IMR-90 (cell line): ENCODE measurements around the gene ZFP90.

Source experiments
- CEBPB ChIP-seq: IDR thresholded peaks from 2 replicates; pipeline ENCODE4 v1.6.1; 2012; ENCODE audit warnings: low read depth, low read length, improper control_type of control experiment
- CHD1 ChIP-seq: IDR thresholded peaks from 2 replicates; pipeline ENCODE4 v1.6.1; 2012; ENCODE audit warnings: low read depth, low read length, improper control_type of control experiment
- FOS ChIP-seq: fragments of 150-350 bp; IDR thresholded peaks from 2 replicates; pipeline ENCODE4 v1.6.1; 2016; ENCODE audit warnings: low read depth, low read length
- POLR2A ChIP-seq: IDR thresholded peaks from 2 replicates; pipeline ENCODE4 v1.6.1; 2012; ENCODE audit warnings: mild to moderate bottlenecking, low read depth, low read length
- RAD21 ChIP-seq: IDR thresholded peaks from 2 replicates; pipeline ENCODE4 v1.6.1; 2012; ENCODE audit warnings: low read length, improper control_type of control experiment
- RCOR1 ChIP-seq: IDR thresholded peaks from 2 replicates; pipeline ENCODE4 v1.6.1; 2012; ENCODE audit warnings: mild to moderate bottlenecking, low read length, improper control_type of control experiment; ENCODE audit not compliant: insufficient replicate concordance
- SMC3 ChIP-seq: fragments of 150-350 bp; IDR thresholded peaks from 2 replicates; pipeline ENCODE4 v1.6.1; 2016; ENCODE audit warnings: low read depth, mild to moderate bottlenecking, antibody characterized with exemption, low read length, moderate library complexity
- TF ChIP-seq, protein P1 (sequence below): conservative IDR thresholded peaks from 2 replicates; pipeline ENCODE4 v1.5.1; 2012; ENCODE audit warnings: mild to moderate bottlenecking, low read depth, low read length, improper control_type of control experiment
- TF ChIP-seq, protein P2 (sequence below): fragments of 150-350 bp; IDR thresholded peaks from 2 replicates; pipeline ENCODE4 v1.6.1; 2016; ENCODE audit warnings: low read depth, mild to moderate bottlenecking, low read length, moderate library complexity, borderline replicate concordance
- TF ChIP-seq, protein P3 (sequence below): fragments of 150-350 bp; IDR thresholded peaks from 2 replicates; pipeline ENCODE4 v1.6.1; 2017; ENCODE audit warnings: mild to moderate bottlenecking, antibody characterized with exemption, low read length, low read depth

DNA sequence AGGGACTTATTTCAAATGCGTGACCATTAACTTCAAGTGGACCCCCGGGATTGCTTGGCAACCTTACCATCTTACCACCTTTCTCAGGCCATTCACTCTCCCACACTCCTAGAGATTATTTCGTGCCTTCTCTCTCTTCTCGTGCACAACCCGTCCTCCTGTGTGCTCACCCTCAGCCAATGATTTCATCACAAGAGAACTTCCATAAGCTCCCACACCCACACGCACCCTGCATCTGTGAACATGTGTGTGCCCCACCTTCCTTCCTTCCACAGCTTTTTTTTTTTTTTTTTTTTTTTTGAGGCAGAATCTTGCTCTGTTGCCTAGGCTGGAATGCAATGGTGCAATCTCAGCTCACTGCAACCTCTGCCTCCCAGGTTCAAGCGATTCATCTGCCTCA is 78.6 kb downstream of the ZFP90 start:
- TF ChIP-seq, protein P1, sequence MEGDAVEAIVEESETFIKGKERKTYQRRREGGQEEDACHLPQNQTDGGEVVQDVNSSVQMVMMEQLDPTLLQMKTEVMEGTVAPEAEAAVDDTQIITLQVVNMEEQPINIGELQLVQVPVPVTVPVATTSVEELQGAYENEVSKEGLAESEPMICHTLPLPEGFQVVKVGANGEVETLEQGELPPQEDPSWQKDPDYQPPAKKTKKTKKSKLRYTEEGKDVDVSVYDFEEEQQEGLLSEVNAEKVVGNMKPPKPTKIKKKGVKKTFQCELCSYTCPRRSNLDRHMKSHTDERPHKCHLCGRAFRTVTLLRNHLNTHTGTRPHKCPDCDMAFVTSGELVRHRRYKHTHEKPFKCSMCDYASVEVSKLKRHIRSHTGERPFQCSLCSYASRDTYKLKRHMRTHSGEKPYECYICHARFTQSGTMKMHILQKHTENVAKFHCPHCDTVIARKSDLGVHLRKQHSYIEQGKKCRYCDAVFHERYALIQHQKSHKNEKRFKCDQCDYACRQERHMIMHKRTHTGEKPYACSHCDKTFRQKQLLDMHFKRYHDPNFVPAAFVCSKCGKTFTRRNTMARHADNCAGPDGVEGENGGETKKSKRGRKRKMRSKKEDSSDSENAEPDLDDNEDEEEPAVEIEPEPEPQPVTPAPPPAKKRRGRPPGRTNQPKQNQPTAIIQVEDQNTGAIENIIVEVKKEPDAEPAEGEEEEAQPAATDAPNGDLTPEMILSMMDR, result no peak
- no peak for TF ChIP-seq SMC3
- TF ChIP-seq, protein P2, sequence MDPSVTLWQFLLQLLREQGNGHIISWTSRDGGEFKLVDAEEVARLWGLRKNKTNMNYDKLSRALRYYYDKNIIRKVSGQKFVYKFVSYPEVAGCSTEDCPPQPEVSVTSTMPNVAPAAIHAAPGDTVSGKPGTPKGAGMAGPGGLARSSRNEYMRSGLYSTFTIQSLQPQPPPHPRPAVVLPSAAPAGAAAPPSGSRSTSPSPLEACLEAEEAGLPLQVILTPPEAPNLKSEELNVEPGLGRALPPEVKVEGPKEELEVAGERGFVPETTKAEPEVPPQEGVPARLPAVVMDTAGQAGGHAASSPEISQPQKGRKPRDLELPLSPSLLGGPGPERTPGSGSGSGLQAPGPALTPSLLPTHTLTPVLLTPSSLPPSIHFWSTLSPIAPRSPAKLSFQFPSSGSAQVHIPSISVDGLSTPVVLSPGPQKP, result no peak
- TF ChIP-seq POLR2A, result no peak
- TF ChIP-seq CEBPB, result no peak
- TF ChIP-seq, protein P3, sequence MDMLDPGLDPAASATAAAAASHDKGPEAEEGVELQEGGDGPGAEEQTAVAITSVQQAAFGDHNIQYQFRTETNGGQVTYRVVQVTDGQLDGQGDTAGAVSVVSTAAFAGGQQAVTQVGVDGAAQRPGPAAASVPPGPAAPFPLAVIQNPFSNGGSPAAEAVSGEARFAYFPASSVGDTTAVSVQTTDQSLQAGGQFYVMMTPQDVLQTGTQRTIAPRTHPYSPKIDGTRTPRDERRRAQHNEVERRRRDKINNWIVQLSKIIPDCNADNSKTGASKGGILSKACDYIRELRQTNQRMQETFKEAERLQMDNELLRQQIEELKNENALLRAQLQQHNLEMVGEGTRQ, result no peak
- TF ChIP-seq CHD1, result no peak
- TF ChIP-seq RAD21, result no peak
- TF ChIP-seq FOS, result no peak
- no peak for TF ChIP-seq RCOR1
